Bronchial epithelial cell (primary cell): ENCODE data around the gene VDR. TPM values are rescaled to one million over a fixed set of nuclear protein-coding genes. Genes with fewer than 3 reads are reported as not detected.

ENCODE experiments used
- DNase-seq: peaks from one replicate; pipeline ENCODE4 v3.0.0-alpha.2; 2010; ENCODE audit warnings: low read depth
- FAIRE-seq: peaks from 2 replicates; lab custom pipeline; 2011; peaks lifted over from hg19 to GRCh38; lab: Jason Lieb, UNC
- H3K27me3 ChIP-seq: 2 replicates; pipeline ENCODE4 v1.5.1; 2011; ENCODE audit warnings: low read length; ENCODE audit not compliant: control insufficient read depth, insufficient read depth
- H3K36me3 ChIP-seq: 2 replicates; pipeline ENCODE4 v1.5.1; 2011; ENCODE audit warnings: low read length; ENCODE audit not compliant: control insufficient read depth, insufficient read depth
- H3K4me3 ChIP-seq: 2 replicates; pipeline ENCODE4 v1.5.1; 2011; ENCODE audit warnings: mild to moderate bottlenecking, low read depth, low read length, control low read depth
- total RNA-seq: library from RNA; depleted of rRNA; stranded (reverse); fragments of >200 nt; gene quantifications from 2 replicates; pipeline ENCODE4 v1.2.1, GENCODE V29; 2014
- TF ChIP-seq, protein P1 (sequence below): IDR thresholded peaks from 2 replicates; pipeline ENCODE4 v1.5.1; 2011; ENCODE audit warnings: mild to moderate bottlenecking, moderate library complexity, low read length, control low read depth, inconsistent platforms; ENCODE audit not compliant: insufficient read depth, severe bottlenecking

Gene VDR
- total RNA-seq, 1 donor from 2014 or later, result 3.4 TPM

GRCh38 chr12:47860873-47861272 lies 43.9 kb downstream of the VDR start:
- H3K36me3 ChIP-seq, result peaks cover 10% of the 10 kb centered on the region
- FAIRE-seq (no peak), DNase-seq (no peak)
- TF ChIP-seq, protein P1, sequence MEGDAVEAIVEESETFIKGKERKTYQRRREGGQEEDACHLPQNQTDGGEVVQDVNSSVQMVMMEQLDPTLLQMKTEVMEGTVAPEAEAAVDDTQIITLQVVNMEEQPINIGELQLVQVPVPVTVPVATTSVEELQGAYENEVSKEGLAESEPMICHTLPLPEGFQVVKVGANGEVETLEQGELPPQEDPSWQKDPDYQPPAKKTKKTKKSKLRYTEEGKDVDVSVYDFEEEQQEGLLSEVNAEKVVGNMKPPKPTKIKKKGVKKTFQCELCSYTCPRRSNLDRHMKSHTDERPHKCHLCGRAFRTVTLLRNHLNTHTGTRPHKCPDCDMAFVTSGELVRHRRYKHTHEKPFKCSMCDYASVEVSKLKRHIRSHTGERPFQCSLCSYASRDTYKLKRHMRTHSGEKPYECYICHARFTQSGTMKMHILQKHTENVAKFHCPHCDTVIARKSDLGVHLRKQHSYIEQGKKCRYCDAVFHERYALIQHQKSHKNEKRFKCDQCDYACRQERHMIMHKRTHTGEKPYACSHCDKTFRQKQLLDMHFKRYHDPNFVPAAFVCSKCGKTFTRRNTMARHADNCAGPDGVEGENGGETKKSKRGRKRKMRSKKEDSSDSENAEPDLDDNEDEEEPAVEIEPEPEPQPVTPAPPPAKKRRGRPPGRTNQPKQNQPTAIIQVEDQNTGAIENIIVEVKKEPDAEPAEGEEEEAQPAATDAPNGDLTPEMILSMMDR, result no peak
- H3K27me3 ChIP-seq, result no peaks in the 10 kb centered on the region
- H3K4me3 ChIP-seq, result no peak overlapping the region

GRCh38 chr12:47860279-47860841 lies 44.4 kb downstream of the VDR start:
- peaks cover 12% of the 10 kb centered on the region for H3K36me3 ChIP-seq

GRCh38 chr12:47858511-47859266 lies 46.1 kb downstream of the VDR start:
- TF ChIP-seq, protein P1, result no peak
- no peaks in the 10 kb centered on the region for H3K27me3 ChIP-seq
- peak; percentile 84 for DNase-seq
- FAIRE-seq, result peak; percentile 70
- no peak overlapping the region for H3K4me3 ChIP-seq
- H3K36me3 ChIP-seq, result peaks cover 15% of the 10 kb centered on the region

More at GRCh38 chr12:47860279-47860841, 44.4 kb downstream of the VDR start:
- no peak for FAIRE-seq
- no peak overlapping the region for H3K4me3 ChIP-seq
- no peaks in the 10 kb centered on the region for H3K27me3 ChIP-seq
- TF ChIP-seq, protein P1, result no peak
- no peak for DNase-seq

GRCh38 chr12:47856721-47857575 lies 47.8 kb downstream of the VDR start:
- FAIRE-seq, result no peak

DNA sequence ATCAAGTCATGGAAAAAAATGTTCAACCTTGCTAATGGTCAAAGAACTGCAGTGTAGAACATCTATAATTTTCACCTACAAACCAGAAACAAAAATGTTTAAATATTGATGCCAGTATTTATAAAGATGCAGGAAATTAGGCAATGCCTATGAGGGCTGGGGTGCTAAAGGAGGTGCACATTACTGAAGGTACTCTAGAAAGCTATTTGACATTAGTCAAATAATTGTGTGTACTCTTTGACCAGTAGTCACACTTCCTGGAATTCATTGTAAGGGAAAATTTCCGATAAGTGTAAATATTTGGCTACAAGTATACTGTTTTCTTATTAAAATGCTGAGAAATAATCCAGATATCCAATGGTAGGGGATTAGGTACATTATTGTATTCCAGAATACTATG lies 48.7 kb downstream of the VDR start:
- no peak for FAIRE-seq
- DNase-seq, result no peak
- TF ChIP-seq, protein P1, result no peak
- no peaks in the 10 kb centered on the region for H3K27me3 ChIP-seq
- no peak overlapping the region for H3K4me3 ChIP-seq
- peaks cover 18% of the 10 kb centered on the region for H3K36me3 ChIP-seq

More at GRCh38 chr12:47856721-47857575, 47.8 kb downstream of the VDR start:
- H3K4me3 ChIP-seq, result no peak overlapping the region
- no peaks in the 10 kb centered on the region for H3K27me3 ChIP-seq
- DNase-seq, result no peak
- peaks cover 18% of the 10 kb centered on the region for H3K36me3 ChIP-seq
- TF ChIP-seq, protein P1, result no peak
